Stimulated activated CD4-positive, alpha-beta T cell treated with anti-CD3 and anti-CD28 coated beads, Interleukin-1b, Interleukin-23, amount 100 ng/mL, for 24 hours (primary cell): ENCODE data around the gene CDC27.
"Not testable (repeated sequence)": the region's sequence is repeated elsewhere in the genome, so short reads cannot be mapped to it uniquely, and the experiment has no call there.

Experiments
- DNase-seq, 4 experiments: peaks; one replicate each; pipeline ENCODE4 v3.0.0-alpha.2; 2020; ENCODE audit warnings: low read depth in 4 of 4, low spot score in 1 of 4

The CDC27 gene

GRCh38 chr17:47188876-47189731 lies at the start of gene CDC27:
Gene CDC27 (minus strand): TSS chr17:47189295. CDS start chr17:47189172, 123 bp downstream.
- peak; percentile 99 to 100 (median 100) for DNase-seq

GRCh38 chr17:47238321-47239010 lies 49.4 kb upstream of the CDC27 start:
- DNase-seq = no peak

- no peak for DNase-seq
Measured at GRCh38 chr17:47237841-47238240, 48.7 kb upstream of the CDC27 start.

GRCh38 chr17:47235923-47236322 lies 46.8 kb upstream of the CDC27 start:
- no peak for DNase-seq

- DNase-seq = no peak
Measured at GRCh38 chr17:47235506-47235905, 46.4 kb upstream of the CDC27 start.

GRCh38 chr17:47232465-47232864 lies 43.4 kb upstream of the CDC27 start:
- no peak for DNase-seq

GRCh38 chr17:47231866-47232265 lies 42.8 kb upstream of the CDC27 start:
- no peak for DNase-seq

- no peak for DNase-seq
Measured at GRCh38 chr17:47231334-47231733, 42.2 kb upstream of the CDC27 start.

GRCh38 chr17:47230864-47231263 lies 41.8 kb upstream of the CDC27 start:
- DNase-seq = no peak

GRCh38 chr17:47229535-47230443 lies 40.7 kb upstream of the CDC27 start:
- peak; percentile 42 to 72 (median 50) for DNase-seq

- no peak for DNase-seq
Measured at GRCh38 chr17:47227862-47228261, 38.8 kb upstream of the CDC27 start.

- DNase-seq = no peak
Measured at GRCh38 chr17:47225911-47226688, 37.0 kb upstream of the CDC27 start.

- no peak for DNase-seq
Measured at GRCh38 chr17:47225436-47225858, 36.4 kb upstream of the CDC27 start.

GRCh38 chr17:47224966-47225365 lies 35.9 kb upstream of the CDC27 start:
- no peak for DNase-seq

GRCh38 chr17:47224077-47224476 lies 35.0 kb upstream of the CDC27 start:
- not testable (repeated sequence) for DNase-seq

- no peak for DNase-seq
Measured at GRCh38 chr17:47223460-47223859, 34.4 kb upstream of the CDC27 start.

- no peak for DNase-seq
Measured at GRCh38 chr17:47223007-47223406, 33.9 kb upstream of the CDC27 start.

- no peak for DNase-seq
Measured at GRCh38 chr17:47222047-47222446, 33.0 kb upstream of the CDC27 start.

GRCh38 chr17:47221154-47221553 lies 32.1 kb upstream of the CDC27 start:
- DNase-seq = no peak

- no peak for DNase-seq
Measured at GRCh38 chr17:47220531-47220999, 31.5 kb upstream of the CDC27 start.
